Activated CD8-positive, alpha-beta T cell treated with anti-CD3 and anti-CD28 coated beads for 36 hours (primary cell): ENCODE results near the gene OR7C1. TPM values are rescaled to one million over a fixed set of nuclear protein-coding genes. Genes with fewer than 3 reads are reported as not detected.

Experiments
- ATAC-seq: fragments of 200-7000 bp; cut with Tn5 transposase; one replicate; pipeline ENCODE4 v1.10.0; 2021; ENCODE audit warnings: mild to moderate bottlenecking, moderate library complexity
- CTCF ChIA-PET: fragments of 350-600 bp; sonication (Branson Sonifier 250); formaldehyde crosslinking; loops from one replicate; lab custom pipeline; 2021; ENCODE audit warnings: antibody characterized with exemption; lab: Charles Lee
- POLR2A ChIA-PET: fragments of 350-600 bp; sonication (Branson Sonifier 250); formaldehyde crosslinking; loops from one replicate; lab custom pipeline; 2021; ENCODE audit warnings: antibody characterized with exemption; lab: Charles Lee
- DNase-seq: peaks from one replicate; pipeline ENCODE4 v3.0.0-alpha.2; 2020
- H3K27ac Mint-ChIP-seq: one replicate; pipeline ENCODE4 v1.8.0; 2021; ENCODE audit warnings: mild to moderate bottlenecking, mixed read lengths
- H3K27me3 Mint-ChIP-seq: one replicate; pipeline ENCODE4 v1.8.0; 2021; ENCODE audit warnings: mixed read lengths
- H3K36me3 Mint-ChIP-seq: one replicate; pipeline ENCODE4 v1.8.0; 2021; ENCODE audit warnings: low read depth, mixed read lengths
- H3K4me1 Mint-ChIP-seq: one replicate; pipeline ENCODE4 v1.8.0; 2021; ENCODE audit warnings: low read depth, mixed read lengths
- H3K4me3 Mint-ChIP-seq: one replicate; pipeline ENCODE4 v1.8.0; 2021; ENCODE audit warnings: mild to moderate bottlenecking, moderate library complexity, mixed read lengths
- H3K9me3 Mint-ChIP-seq: one replicate; pipeline ENCODE4 v1.8.0; 2021; ENCODE audit warnings: mixed read lengths
- CTCF ChIP-seq: fragments of 200-600 bp; IDR thresholded peaks from one replicate; pipeline ENCODE4 v1.8.0; 2022; ENCODE audit warnings: antibody characterized with exemption, mild to moderate bottlenecking
- intact Hi-C: fragments of 100-400 bp; cut with micrococcal nuclease; formaldehyde crosslinking; loops from one replicate; pipeline ENCODE4 v1.10.0; 2022
- total RNA-seq, 2 experiments: library from RNA; stranded (reverse); gene quantifications; one replicate each; pipeline ENCODE4 v1.2.3, GENCODE V29; 2021

Gene OR7C1
- total RNA-seq, 2 experiments from 2014 or later = not detected

GRCh38 chr19:14763497-14764145, 71.4 kb downstream of the OR7C1 start:
- Mint-ChIP-seq H3K27me3 (peaks cover 4% of the 10 kb centered on the region), H3K27ac (no peak overlapping the region), H3K4me3 (no peak overlapping the region), H3K4me1 (no peaks in the 10 kb centered on the region), H3K9me3 (no peaks in the 10 kb centered on the region), H3K36me3 (no peaks in the 10 kb centered on the region)
- no peak for ATAC-seq
- ChIA-PET CTCF (no interaction called here), POLR2A (interaction anchor here (0.6 kb wide), 1 partner anchor 9 kb away, joined by 3 read pairs; no protein-coding TSS in a partner anchor)
- DNase-seq = no peak
- intact Hi-C loops = no loop called here
- TF ChIP-seq CTCF = no peak

- DNase-seq = no peak
- TF ChIP-seq CTCF = no peak
- Mint-ChIP-seq H3K36me3 (no peaks in the 10 kb centered on the region), H3K4me1 (no peaks in the 10 kb centered on the region), H3K27me3 (peaks cover 4% of the 10 kb centered on the region), H3K27ac (no peak overlapping the region), H3K9me3 (no peaks in the 10 kb centered on the region), H3K4me3 (no peak overlapping the region)
- CTCF ChIA-PET = no interaction called here
- no peak for ATAC-seq
- intact Hi-C loops = no loop called here
- POLR2A ChIA-PET = no interaction called here
Measured at GRCh38 chr19:14762111-14762510, 72.9 kb downstream of the OR7C1 start.

- intact Hi-C loops = no loop called here
- peaks cover 4% of the 10 kb centered on the region for H3K27me3 Mint-ChIP-seq
- ATAC-seq = no peak
- no peaks in the 10 kb centered on the region for H3K4me1 Mint-ChIP-seq
- H3K27ac Mint-ChIP-seq = no peak overlapping the region
- no peak for DNase-seq
- no peaks in the 10 kb centered on the region for H3K9me3 Mint-ChIP-seq
- ChIA-PET POLR2A (interaction anchor here (0.6 kb wide), 1 partner anchor 14 kb away, joined by 3 read pairs; no protein-coding TSS in a partner anchor), CTCF (interaction anchor here (1.1 kb wide), 1 partner anchor 25 kb away, joined by 3 read pairs; no protein-coding TSS in a partner anchor)
- no peak for TF ChIP-seq CTCF
- H3K4me3 Mint-ChIP-seq = no peak overlapping the region
- no peaks in the 10 kb centered on the region for H3K36me3 Mint-ChIP-seq
Measured at GRCh38 chr19:14761607-14762006, 73.4 kb downstream of the OR7C1 start.

- Mint-ChIP-seq H3K9me3 (no peaks in the 10 kb centered on the region), H3K4me3 (no peak overlapping the region), H3K4me1 (no peaks in the 10 kb centered on the region), H3K27ac (no peak overlapping the region), H3K36me3 (no peaks in the 10 kb centered on the region), H3K27me3 (no peaks in the 10 kb centered on the region)
- no peak for DNase-seq
- ChIA-PET POLR2A (no interaction called here), CTCF (no interaction called here)
- no peak for ATAC-seq
- intact Hi-C loops = no loop called here
- TF ChIP-seq CTCF = no peak
Measured at GRCh38 chr19:14758816-14759215, 76.2 kb downstream of the OR7C1 start.

- no peak overlapping the region for H3K27ac Mint-ChIP-seq
- no peaks in the 10 kb centered on the region for H3K27me3 Mint-ChIP-seq
- no peak overlapping the region for H3K4me3 Mint-ChIP-seq
Measured at GRCh38 chr19:14748601-14749000, 86.4 kb downstream of the OR7C1 start.

More at GRCh38 chr19:14748601-14749000, 86.4 kb downstream of the OR7C1 start:
- no peaks in the 10 kb centered on the region for H3K36me3 Mint-ChIP-seq
- ATAC-seq = no peak
- no peaks in the 10 kb centered on the region for H3K9me3 Mint-ChIP-seq
- H3K4me1 Mint-ChIP-seq = no peaks in the 10 kb centered on the region
- intact Hi-C loops = no loop called here
- no peak for TF ChIP-seq CTCF
- no peak for DNase-seq
- ChIA-PET CTCF (interaction anchor here (0.9 kb wide), 1 partner anchor 38 kb away, joined by 3 read pairs; no protein-coding TSS in a partner anchor), POLR2A (interaction anchor here (1.2 kb wide), 1 partner anchor 13 kb away, joined by 3 read pairs; no protein-coding TSS in a partner anchor)
